SK-N-DZ (cell line): ENCODE data around the gene ZNF43. TPM values are rescaled to one million over a fixed set of nuclear protein-coding genes. Genes with fewer than 3 reads are reported as not detected.
"Not testable (repeated sequence)": the region's sequence is repeated elsewhere in the genome, so short reads cannot be mapped to it uniquely, and the experiment has no call there.

Experiments
- DNase-seq: peaks from one replicate; pipeline ENCODE4 v3.0.0-alpha.2; 2015; ENCODE audit warnings: low spot score
- polyA plus RNA-seq, 2 experiments: library from polyadenylated mRNA; depleted of rRNA; stranded (reverse); fragments of >200 nt; gene quantifications; 2 replicates each; pipeline ENCODE4 v1.2.3, GENCODE V29; 2014

Gene ZNF43
- polyA plus RNA-seq (2014; cell fraction: cytosol; rRNA removed): 21.8 and 23.6 TPM in 2 replicates
- 24.6 and 34.6 TPM in 2 replicates for polyA plus RNA-seq (2014; cell fraction: nucleus; rRNA removed)

- peak; percentile 96 for DNase-seq
These were observed at the start of gene ZNF43 for GRCh38 chr19:21835810-21836444. Gene ZNF43, minus strand, starts transcription at chr19:21836182. Its CDS starts 144 bp downstream, at chr19:21836038.

GRCh38 chr19:21885516-21885915, 49.5 kb upstream of the ZNF43 start:
- not testable (repeated sequence) for DNase-seq

- DNase-seq: not testable (repeated sequence)
These were observed 48.8 kb upstream of the ZNF43 start for GRCh38 chr19:21884786-21885185.

- DNase-seq: no peak
These were observed 47.5 kb upstream of the ZNF43 start for GRCh38 chr19:21883516-21883915.

GRCh38 chr19:21880761-21881160, 44.8 kb upstream of the ZNF43 start:
- DNase-seq: not testable (repeated sequence)

- no peak for DNase-seq
These were observed 42.7 kb upstream of the ZNF43 start for GRCh38 chr19:21878646-21879045.

- DNase-seq: no peak
These were observed 42.0 kb upstream of the ZNF43 start for GRCh38 chr19:21877976-21878375.

- DNase-seq: not testable (repeated sequence)
These were observed 40.6 kb upstream of the ZNF43 start for GRCh38 chr19:21876608-21877007.

- no peak for DNase-seq
These were observed 21.0 kb upstream of the ZNF43 start for GRCh38 chr19:21856773-21857514.

- DNase-seq: peak; percentile 96
These were observed 15.8 kb upstream of the ZNF43 start for GRCh38 chr19:21851596-21852345.

- DNase-seq: no peak
These were observed 14.8 kb upstream of the ZNF43 start for GRCh38 chr19:21850656-21851255.

GRCh38 chr19:21848706-21849105, 12.7 kb upstream of the ZNF43 start:
- no peak for DNase-seq

- DNase-seq: no peak
These were observed 7.1 kb upstream of the ZNF43 start for GRCh38 chr19:21843081-21843480.

- no peak for DNase-seq
These were observed 5.6 kb upstream of the ZNF43 start for GRCh38 chr19:21841488-21842097.

GRCh38 chr19:21841081-21841480, 5.1 kb upstream of the ZNF43 start:
- no peak for DNase-seq

GRCh38 chr19:21839976-21840375, 4.0 kb upstream of the ZNF43 start:
- no peak for DNase-seq

GRCh38 chr19:21838646-21839045, 2.7 kb upstream of the ZNF43 start:
- DNase-seq: no peak

- no peak for DNase-seq
These were observed 563 bp downstream of the ZNF43 start for GRCh38 chr19:21835429-21835809.

GRCh38 chr19:21833733-21834132, 2.2 kb downstream of the ZNF43 start:
- DNase-seq: no peak

GRCh38 chr19:21824679-21825078, 11.3 kb downstream of the ZNF43 start:
- no peak for DNase-seq

- peak; percentile 12 for DNase-seq
These were observed 12.8 kb downstream of the ZNF43 start for GRCh38 chr19:21823224-21823623.
